B cell (primary cell): Measurements from ENCODE around the gene KLF1. TPM values are rescaled to one million over a fixed set of nuclear protein-coding genes. Genes with fewer than 3 reads are reported as not detected.

Source experiments
- ATAC-seq: fragments of 200-7000 bp; cut with Tn5 transposase; one replicate; pipeline ENCODE4 v1.10.0; 2021; ENCODE audit warnings: low read depth, mild to moderate bottlenecking, moderate number of reproducible peaks, moderate library complexity
- CTCF ChIA-PET: fragments of 350-600 bp; sonication (Branson Sonifier 250); formaldehyde crosslinking; loops from one replicate; lab custom pipeline; 2021; ENCODE audit warnings: antibody characterized with exemption, inconsistent platforms; lab: Charles Lee
- POLR2A ChIA-PET: fragments of 350-600 bp; sonication (Branson Sonifier 250); formaldehyde crosslinking; loops from one replicate; lab custom pipeline; 2021; ENCODE audit warnings: antibody characterized with exemption; lab: Charles Lee
- DNase-seq: peaks from one replicate; pipeline ENCODE4 v3.0.0; 2013
- H2AFZ ChIP-seq: 2 replicates; pipeline ENCODE4 v1.6.1; 2012; ENCODE audit warnings: mild to moderate bottlenecking, low read depth, low read length; ENCODE audit not compliant: insufficient read depth, poor library complexity, severe bottlenecking
- H3K27ac ChIP-seq, 2 donors: 1 replicate in 1 of 2; 2 replicates in 1 of 2; pipeline ENCODE4 v1.5.1; 2012 to 2013; ENCODE audit warnings: low read length in 2 of 2, mild to moderate bottlenecking in 2 of 2, moderate library complexity in 1 of 2
- H3K27me3 ChIP-seq, 4 experiments: fragments of 200-600 bp in 1 of 4; sonication (generic) in 1 of 4; replicated peaks in 1 of 4; 1 replicate in 2 of 4; 2 replicates in 2 of 4; pipeline versions ENCODE4 v1.6.1 to v1.7.0; 2013 to 2016; ENCODE audit warnings: low read length in 3 of 4, mild to moderate bottlenecking in 2 of 4, mixed read lengths in 1 of 4, moderate library complexity in 1 of 4; ENCODE audit not compliant: insufficient read depth in 4 of 4, control insufficient read depth in 3 of 4; ENCODE audit errors: control extremely low read depth in 1 of 4
- H3K36me3 ChIP-seq, 2 experiments: replicated peaks in 1 of 2; 1 replicate in 1 of 2; 2 replicates in 1 of 2; pipeline versions ENCODE4 v1.6.1 to v1.7.1; 2013; ENCODE audit warnings: low read length in 1 of 2; ENCODE audit not compliant: insufficient read depth in 2 of 2, control insufficient read depth in 1 of 2; ENCODE audit errors: control extremely low read depth in 1 of 2, extremely low read depth in 1 of 2
- H3K4me1 ChIP-seq, 2 donors: fragments of 200-600 bp in 1 of 2; sonication (generic) in 1 of 2; 1 replicate in 1 of 2; 2 replicates in 1 of 2; pipeline versions ENCODE4 v1.5.1 to v1.6.1; 2013 to 2017; ENCODE audit warnings: low read length in 2 of 2; ENCODE audit not compliant: control insufficient read depth in 2 of 2, insufficient read depth in 2 of 2
- H3K4me2 ChIP-seq: replicated peaks from 2 replicates; pipeline ENCODE3; 2012; ENCODE audit warnings: mild to moderate bottlenecking, low read depth, low read length; ENCODE audit not compliant: poor library complexity, severe bottlenecking
- H3K4me3 ChIP-seq, 5 experiments: fragments of 200-600 bp in 1 of 5; sonication (generic) in 1 of 5; 1 replicate in 3 of 5; 2 replicates in 2 of 5; pipeline versions ENCODE4 v1.5.1 to v1.7.0; 2011 to 2016; ENCODE audit warnings: low read length in 4 of 5, mild to moderate bottlenecking in 4 of 5, low read depth in 2 of 5, control low read depth in 1 of 5, moderate library complexity in 1 of 5; ENCODE audit not compliant: insufficient read depth in 1 of 5; ENCODE audit errors: control extremely low read depth in 1 of 5, extremely low read depth in 1 of 5
- H3K79me2 ChIP-seq: fragments of 200-600 bp; sonication (generic); one replicate; pipeline ENCODE4 v1.6.0; 2016; ENCODE audit warnings: low read length; ENCODE audit not compliant: control insufficient read depth, insufficient read depth
- H3K9ac ChIP-seq: fragments of 200-600 bp; sonication (generic); 2 replicates; pipeline ENCODE4 v1.6.1; 2017; ENCODE audit warnings: mild to moderate bottlenecking, low read length, moderate library complexity
- H3K9me3 ChIP-seq, 3 donors: one replicate each; pipeline versions ENCODE4 v1.6.1 to v1.7.1; 2013; ENCODE audit warnings: low read length in 2 of 3; ENCODE audit not compliant: control insufficient read depth in 2 of 3, insufficient read depth in 1 of 3; ENCODE audit errors: control extremely low read depth in 1 of 3
- H4K20me1 ChIP-seq: 2 replicates; pipeline ENCODE4 v1.6.0; 2012; ENCODE audit warnings: mild to moderate bottlenecking, low read length; ENCODE audit not compliant: insufficient read depth, control insufficient read depth, poor library complexity, severe bottlenecking
- H3K27ac Mint-ChIP-seq: one replicate; pipeline ENCODE4 v1.8.0; 2021; ENCODE audit warnings: mixed read lengths
- H3K27me3 Mint-ChIP-seq: one replicate; pipeline ENCODE4 v1.8.0; 2021; ENCODE audit warnings: mixed read lengths
- H3K4me1 Mint-ChIP-seq: one replicate; pipeline ENCODE4 v1.8.0; 2021; ENCODE audit warnings: mixed read lengths
- H3K4me3 Mint-ChIP-seq: one replicate; pipeline ENCODE4 v1.8.0; 2021; ENCODE audit warnings: mixed read lengths
- H3K9me3 Mint-ChIP-seq: one replicate; pipeline ENCODE4 v1.8.0; 2022; ENCODE audit warnings: mixed read lengths; ENCODE audit not compliant: insufficient read depth
- CTCF ChIP-seq: fragments of 200-600 bp; IDR thresholded peaks from one replicate; pipeline ENCODE4 v1.8.0; 2022; ENCODE audit warnings: antibody characterized with exemption, mild to moderate bottlenecking
- EZH2 ChIP-seq: IDR thresholded peaks from 2 replicates; pipeline ENCODE4 v1.6.1; 2012; ENCODE audit warnings: borderline replicate concordance, low read depth, mild to moderate bottlenecking, moderate library complexity, low read length; ENCODE audit not compliant: insufficient read depth, poor library complexity, severe bottlenecking
- WGBS: methylation state at CpG from one replicate; pipeline ENCODE4 v1.1.5; 2013; ENCODE audit warnings: missing lambda C conversion rate; ENCODE audit not compliant: insufficient coverage; 5-methylcytosine and 5-hydroxymethylcytosine counted together
- intact Hi-C: fragments of 100-400 bp; cut with micrococcal nuclease; formaldehyde crosslinking; loops from one replicate; pipeline ENCODE4 v1.10.0; 2022
- polyA plus RNA-seq: library from polyadenylated mRNA; depleted of rRNA; stranded (reverse); fragments of >200 nt; gene quantifications from 2 replicates; pipeline ENCODE4 v1.2.3, GENCODE V29; 2012
- total RNA-seq, 2 donors: library from RNA; stranded (reverse); fragments of 120-200 nt in 1 of 2; gene quantifications; 1 replicate in 1 of 2; 2 replicates in 1 of 2; pipeline versions ENCODE4 v1.2.3 to v1.2.4, GENCODE V29; 2013 to 2022

KLF1 gene
- total and polyA plus RNA-seq, 2 donors (not counting 1 experiment from before 2014, with no cell fraction given) = not detected

- peak overlapping the region; percentile 59 for H3K27ac Mint-ChIP-seq
- H3K4me3 Mint-ChIP-seq = peak overlapping the region; percentile 52
- intact Hi-C loops = no loop called here
- ChIA-PET POLR2A (no interaction called here), CTCF (interaction anchor here (0.6 to 7.1 kb wide), 3 partner anchors 37 to 197 kb away, joined by 3 to 58 read pairs (median 7); no protein-coding TSS in a partner anchor)
- H3K27me3 ChIP-seq = no peaks in the 10 kb centered on the region
- 93% methylated on average over 2 of the region's 3 CpGs for WGBS
- H3K27me3 Mint-ChIP-seq = no peaks in the 10 kb centered on the region
- DNase-seq = peak; percentile 13
- H3K9me3 ChIP-seq = peaks cover 0 to 40% (median 5%) of the 10 kb centered on the region in 3 donors
- H3K4me1 ChIP-seq = peaks cover 19 to 41% of the 10 kb centered on the region in 2 donors
- H3K4me3 ChIP-seq = no peak overlapping the region
- H3K36me3 ChIP-seq = no peaks in the 10 kb centered on the region
- H2AFZ ChIP-seq = no peak overlapping the region
- peaks cover 12% of the 10 kb centered on the region for H3K79me2 ChIP-seq
- peaks cover 31% of the 10 kb centered on the region for H3K4me1 Mint-ChIP-seq
- H3K9me3 Mint-ChIP-seq = no peaks in the 10 kb centered on the region
- H3K9ac ChIP-seq = no peak overlapping the region
- no peak for TF ChIP-seq CTCF
- no peak for TF ChIP-seq EZH2
- H3K27ac ChIP-seq = no peak overlapping the region
- no peak for ATAC-seq
- H3K4me2 ChIP-seq = peak overlapping the region; percentile 90
- no peaks in the 10 kb centered on the region for H4K20me1 ChIP-seq
Observed at GRCh38 chr19:12884202-12884601, 2.8 kb downstream of the KLF1 start.

- Mint-ChIP-seq H3K27ac (peak overlapping the region; percentile 96), H3K9me3 (no peaks in the 10 kb centered on the region), H3K27me3 (no peaks in the 10 kb centered on the region), H3K4me1 (peaks cover 29% of the 10 kb centered on the region), H3K4me3 (peak overlapping the region; percentile 84)
- WGBS = 83% methylated on average over 1 of the region's 3 CpGs
- no peak overlapping the region for H3K4me2 ChIP-seq
- no peak overlapping the region for H3K27ac ChIP-seq
- no peaks in the 10 kb centered on the region for H3K27me3 ChIP-seq
- intact Hi-C loops = no loop called here
- peaks cover 0 to 40% (median 5%) of the 10 kb centered on the region in 3 donors for H3K9me3 ChIP-seq
- DNase-seq (no peak), ATAC-seq (no peak)
- peaks cover 0 to 10% of the 10 kb centered on the region in 2 experiments for H3K36me3 ChIP-seq
- peaks cover 19% of the 10 kb centered on the region for H3K79me2 ChIP-seq
- peaks cover 19 to 41% of the 10 kb centered on the region in 2 donors for H3K4me1 ChIP-seq
- TF ChIP-seq EZH2 = no peak
- no peak for TF ChIP-seq CTCF
- no peak overlapping the region for H3K9ac ChIP-seq
- CTCF ChIA-PET = interaction anchor here (0.7 to 7.1 kb wide), 8 partner anchors 15 to 189 kb away, joined by 3 to 58 read pairs (median 4); no protein-coding TSS in a partner anchor
- POLR2A ChIA-PET = interaction anchor here (0.7 to 1.1 kb wide), 2 partner anchors 8 to 17 kb away, joined by 3 read pairs; partner anchors contain the start of gene GCDH
- no peak overlapping the region for H3K4me3 ChIP-seq
- no peak overlapping the region for H2AFZ ChIP-seq
- H4K20me1 ChIP-seq = no peaks in the 10 kb centered on the region
Observed at GRCh38 chr19:12882589-12882988, 4.4 kb downstream of the KLF1 start.
